Measurements from ENCODE around the gene OLFM2. TPM values are rescaled to one million over a fixed set of nuclear protein-coding genes. Genes with fewer than 3 reads are reported as not detected.
A peak's percentile ranks its signal among the peaks of the same experiment; 100 is the strongest.

The OLFM2 gene
- 18.8 TPM for total RNA-seq

- peak within 1 kb of the TSS in 1 of 3 donors; percentile 57 for H3K9ac ChIP-seq (ENCODE audit: low read depth in 1 of 3, low read length in 3 of 3)
- H3K9me3 ChIP-seq (ENCODE audit: control insufficient read depth in 3 of 3, low read length in 3 of 3): no peaks in the 10 kb centered on the region
Measured at GRCh38 chr19:9936326-9937000, at the start of gene OLFM2. TSS of gene OLFM2 (minus strand) at chr19:9936515. CDS start at chr19:9936366, 149 bp downstream.

GRCh38 chr19:9981406-9982260 is 45.3 kb upstream of the OLFM2 start:
- no peak overlapping the region for H3K27ac ChIP-seq (ENCODE audit: low read depth, low read length)
- H3K9ac ChIP-seq (ENCODE audit: low read depth in 1 of 3, low read length in 3 of 3): no peak overlapping the region
- no peak overlapping the region for H3K4me3 ChIP-seq (ENCODE audit: low read length in 3 of 3)
- peaks cover 0 to 16% (median 3%) of the 10 kb centered on the region in 3 donors for H3K36me3 ChIP-seq (ENCODE audit: control insufficient read depth in 3 of 3, insufficient read depth in 3 of 3, low read length in 3 of 3)
- no peaks in the 10 kb centered on the region for H3K9me3 ChIP-seq (ENCODE audit: control insufficient read depth in 3 of 3, low read length in 3 of 3)
- H3K27me3 ChIP-seq (ENCODE audit: control insufficient read depth in 3 of 3, insufficient read depth in 3 of 3, low read length in 3 of 3): peaks cover 0 to 3% (median 0%) of the 10 kb centered on the region in 3 donors
- H3K4me1 ChIP-seq (ENCODE audit: control insufficient read depth in 3 of 3, insufficient read depth in 3 of 3, low read length in 3 of 3): peaks cover 0 to 3% (median 0%) of the 10 kb centered on the region in 3 donors

More at GRCh38 chr19:9936326-9937000, at the start of gene OLFM2:
- Histone ChIP-seq H3K4me3 (ENCODE audit: low read length in 3 of 3) (peak within 1 kb of the TSS; percentile 13 to 36 (median 31)), H3K4me1 (ENCODE audit: control insufficient read depth in 3 of 3, insufficient read depth in 3 of 3, low read length in 3 of 3) (peaks cover 8 to 12% (median 10%) of the 10 kb centered on the region in 3 donors), H3K27ac (ENCODE audit: low read depth, low read length) (no peak within 1 kb of the TSS), H3K36me3 (ENCODE audit: control insufficient read depth in 3 of 3, insufficient read depth in 3 of 3, low read length in 3 of 3) (no peaks in the 10 kb centered on the region), H3K27me3 (ENCODE audit: control insufficient read depth in 3 of 3, insufficient read depth in 3 of 3, low read length in 3 of 3) (peaks cover 30 to 35% (median 33%) of the 10 kb centered on the region in 3 donors)

GRCh38 chr19:9972103-9972502 is 35.8 kb upstream of the OLFM2 start:
- no peak overlapping the region for H3K27ac ChIP-seq (ENCODE audit: low read depth, low read length)
- no peak overlapping the region for H3K4me3 ChIP-seq (ENCODE audit: low read length in 3 of 3)
- no peaks in the 10 kb centered on the region for H3K4me1 ChIP-seq (ENCODE audit: control insufficient read depth in 3 of 3, insufficient read depth in 3 of 3, low read length in 3 of 3)
- H3K9me3 ChIP-seq (ENCODE audit: control insufficient read depth in 3 of 3, low read length in 3 of 3): no peaks in the 10 kb centered on the region
- no peaks in the 10 kb centered on the region for H3K27me3 ChIP-seq (ENCODE audit: control insufficient read depth in 3 of 3, insufficient read depth in 3 of 3, low read length in 3 of 3)
- no peak overlapping the region for H3K9ac ChIP-seq (ENCODE audit: low read depth in 1 of 3, low read length in 3 of 3)
- peaks cover 0 to 18% (median 13%) of the 10 kb centered on the region in 3 donors for H3K36me3 ChIP-seq (ENCODE audit: control insufficient read depth in 3 of 3, insufficient read depth in 3 of 3, low read length in 3 of 3)

GRCh38 chr19:9971166-9971897 is 35.0 kb upstream of the OLFM2 start:
- Histone ChIP-seq H3K27ac (ENCODE audit: low read depth, low read length) (no peak overlapping the region), H3K9ac (ENCODE audit: low read depth in 1 of 3, low read length in 3 of 3) (no peak overlapping the region), H3K36me3 (ENCODE audit: control insufficient read depth in 3 of 3, insufficient read depth in 3 of 3, low read length in 3 of 3) (peaks cover 0 to 18% (median 13%) of the 10 kb centered on the region in 3 donors), H3K9me3 (ENCODE audit: control insufficient read depth in 3 of 3, low read length in 3 of 3) (no peaks in the 10 kb centered on the region), H3K4me1 (ENCODE audit: control insufficient read depth in 3 of 3, insufficient read depth in 3 of 3, low read length in 3 of 3) (no peaks in the 10 kb centered on the region), H3K27me3 (ENCODE audit: control insufficient read depth in 3 of 3, insufficient read depth in 3 of 3, low read length in 3 of 3) (no peaks in the 10 kb centered on the region), H3K4me3 (ENCODE audit: low read length in 3 of 3) (no peak overlapping the region)

GRCh38 chr19:9970481-9970880 is 34.2 kb upstream of the OLFM2 start:
- H3K9me3 ChIP-seq (ENCODE audit: control insufficient read depth in 3 of 3, low read length in 3 of 3): no peaks in the 10 kb centered on the region
- no peak overlapping the region for H3K9ac ChIP-seq (ENCODE audit: low read depth in 1 of 3, low read length in 3 of 3)
- no peaks in the 10 kb centered on the region for H3K4me1 ChIP-seq (ENCODE audit: control insufficient read depth in 3 of 3, insufficient read depth in 3 of 3, low read length in 3 of 3)
- H3K36me3 ChIP-seq (ENCODE audit: control insufficient read depth in 3 of 3, insufficient read depth in 3 of 3, low read length in 3 of 3): peaks cover 0 to 13% (median 13%) of the 10 kb centered on the region in 3 donors
- no peak overlapping the region for H3K27ac ChIP-seq (ENCODE audit: low read depth, low read length)
- no peaks in the 10 kb centered on the region for H3K27me3 ChIP-seq (ENCODE audit: control insufficient read depth in 3 of 3, insufficient read depth in 3 of 3, low read length in 3 of 3)
- no peak overlapping the region for H3K4me3 ChIP-seq (ENCODE audit: low read length in 3 of 3)

GRCh38 chr19:9969688-9969975 is 33.3 kb upstream of the OLFM2 start:
- no peaks in the 10 kb centered on the region for H3K27me3 ChIP-seq (ENCODE audit: control insufficient read depth in 3 of 3, insufficient read depth in 3 of 3, low read length in 3 of 3)
- no peak overlapping the region for H3K9ac ChIP-seq (ENCODE audit: low read depth in 1 of 3, low read length in 3 of 3)
- H3K4me1 ChIP-seq (ENCODE audit: control insufficient read depth in 3 of 3, insufficient read depth in 3 of 3, low read length in 3 of 3): no peaks in the 10 kb centered on the region
- H3K27ac ChIP-seq (ENCODE audit: low read depth, low read length): no peak overlapping the region
- peaks cover 0 to 13% (median 13%) of the 10 kb centered on the region in 3 donors for H3K36me3 ChIP-seq (ENCODE audit: control insufficient read depth in 3 of 3, insufficient read depth in 3 of 3, low read length in 3 of 3)
- no peak overlapping the region for H3K4me3 ChIP-seq (ENCODE audit: low read length in 3 of 3)
- no peaks in the 10 kb centered on the region for H3K9me3 ChIP-seq (ENCODE audit: control insufficient read depth in 3 of 3, low read length in 3 of 3)

GRCh38 chr19:9968820-9969687 is 32.7 kb upstream of the OLFM2 start:
- Histone ChIP-seq H3K27ac (ENCODE audit: low read depth, low read length) (no peak overlapping the region), H3K4me3 (ENCODE audit: low read length in 3 of 3) (no peak overlapping the region), H3K27me3 (ENCODE audit: control insufficient read depth in 3 of 3, insufficient read depth in 3 of 3, low read length in 3 of 3) (no peaks in the 10 kb centered on the region), H3K36me3 (ENCODE audit: control insufficient read depth in 3 of 3, insufficient read depth in 3 of 3, low read length in 3 of 3) (peaks cover 0 to 13% (median 13%) of the 10 kb centered on the region in 3 donors), H3K9me3 (ENCODE audit: control insufficient read depth in 3 of 3, low read length in 3 of 3) (no peaks in the 10 kb centered on the region), H3K9ac (ENCODE audit: low read depth in 1 of 3, low read length in 3 of 3) (no peak overlapping the region), H3K4me1 (ENCODE audit: control insufficient read depth in 3 of 3, insufficient read depth in 3 of 3, low read length in 3 of 3) (no peaks in the 10 kb centered on the region)

- H3K27ac ChIP-seq (ENCODE audit: low read depth, low read length): no peak overlapping the region
- H3K36me3 ChIP-seq (ENCODE audit: control insufficient read depth in 3 of 3, insufficient read depth in 3 of 3, low read length in 3 of 3): peaks cover 0 to 12% (median 9%) of the 10 kb centered on the region in 3 donors
- H3K27me3 ChIP-seq (ENCODE audit: control insufficient read depth in 3 of 3, insufficient read depth in 3 of 3, low read length in 3 of 3): no peaks in the 10 kb centered on the region
- H3K9me3 ChIP-seq (ENCODE audit: control insufficient read depth in 3 of 3, low read length in 3 of 3): no peaks in the 10 kb centered on the region
- H3K9ac ChIP-seq (ENCODE audit: low read depth in 1 of 3, low read length in 3 of 3): no peak overlapping the region
- no peaks in the 10 kb centered on the region for H3K4me1 ChIP-seq (ENCODE audit: control insufficient read depth in 3 of 3, insufficient read depth in 3 of 3, low read length in 3 of 3)
- no peak overlapping the region for H3K4me3 ChIP-seq (ENCODE audit: low read length in 3 of 3)
Measured at GRCh38 chr19:9967326-9967725, 31.0 kb upstream of the OLFM2 start.

- no peaks in the 10 kb centered on the region for H3K27me3 ChIP-seq (ENCODE audit: control insufficient read depth in 3 of 3, insufficient read depth in 3 of 3, low read length in 3 of 3)
- H3K9me3 ChIP-seq (ENCODE audit: control insufficient read depth in 3 of 3, low read length in 3 of 3): no peaks in the 10 kb centered on the region
- no peak overlapping the region for H3K4me3 ChIP-seq (ENCODE audit: low read length in 3 of 3)
- no peak overlapping the region for H3K9ac ChIP-seq (ENCODE audit: low read depth in 1 of 3, low read length in 3 of 3)
- peaks cover 0 to 13% (median 9%) of the 10 kb centered on the region in 3 donors for H3K36me3 ChIP-seq (ENCODE audit: control insufficient read depth in 3 of 3, insufficient read depth in 3 of 3, low read length in 3 of 3)
- no peaks in the 10 kb centered on the region for H3K4me1 ChIP-seq (ENCODE audit: control insufficient read depth in 3 of 3, insufficient read depth in 3 of 3, low read length in 3 of 3)
- H3K27ac ChIP-seq (ENCODE audit: low read depth, low read length): no peak overlapping the region
Measured at GRCh38 chr19:9966448-9966847, 30.1 kb upstream of the OLFM2 start.

All from skeletal muscle tissue (tissue), 4 donors.